ENCODE measurements around the gene KIAA2012.

DNA sequence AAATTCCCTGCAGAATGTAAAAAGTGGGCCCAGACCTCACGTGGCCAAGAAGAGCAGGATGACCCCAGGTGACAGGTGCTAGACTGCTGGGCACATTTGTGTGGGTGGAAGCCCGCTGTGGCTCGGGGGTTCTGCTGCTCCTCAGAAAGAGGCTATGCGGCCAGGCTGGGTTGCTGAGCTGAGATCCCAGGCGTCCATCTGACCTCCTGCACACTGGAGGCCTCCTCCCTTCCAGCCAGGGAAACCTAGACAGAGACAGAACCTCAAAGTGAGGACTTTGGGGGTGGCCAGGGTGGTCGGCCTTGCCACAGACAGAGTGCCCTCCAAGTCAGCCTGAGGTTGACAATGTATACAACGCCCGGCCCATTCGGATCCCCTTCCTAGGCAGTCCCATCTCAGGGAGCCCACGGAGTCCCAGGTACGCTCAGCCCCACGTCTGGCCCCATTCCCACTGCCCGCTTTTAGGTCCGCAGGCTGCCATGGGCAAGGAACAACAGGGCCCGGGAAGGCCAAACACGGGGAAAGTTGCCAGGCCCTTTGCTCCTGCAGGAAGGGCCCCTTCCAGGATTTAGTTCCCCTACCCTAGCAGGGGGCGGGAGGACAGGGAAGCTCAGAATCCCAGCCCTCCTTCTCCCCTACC lies 75.6 kb downstream of the KIAA2012 start:
- TF ChIP-seq, protein P1, sequence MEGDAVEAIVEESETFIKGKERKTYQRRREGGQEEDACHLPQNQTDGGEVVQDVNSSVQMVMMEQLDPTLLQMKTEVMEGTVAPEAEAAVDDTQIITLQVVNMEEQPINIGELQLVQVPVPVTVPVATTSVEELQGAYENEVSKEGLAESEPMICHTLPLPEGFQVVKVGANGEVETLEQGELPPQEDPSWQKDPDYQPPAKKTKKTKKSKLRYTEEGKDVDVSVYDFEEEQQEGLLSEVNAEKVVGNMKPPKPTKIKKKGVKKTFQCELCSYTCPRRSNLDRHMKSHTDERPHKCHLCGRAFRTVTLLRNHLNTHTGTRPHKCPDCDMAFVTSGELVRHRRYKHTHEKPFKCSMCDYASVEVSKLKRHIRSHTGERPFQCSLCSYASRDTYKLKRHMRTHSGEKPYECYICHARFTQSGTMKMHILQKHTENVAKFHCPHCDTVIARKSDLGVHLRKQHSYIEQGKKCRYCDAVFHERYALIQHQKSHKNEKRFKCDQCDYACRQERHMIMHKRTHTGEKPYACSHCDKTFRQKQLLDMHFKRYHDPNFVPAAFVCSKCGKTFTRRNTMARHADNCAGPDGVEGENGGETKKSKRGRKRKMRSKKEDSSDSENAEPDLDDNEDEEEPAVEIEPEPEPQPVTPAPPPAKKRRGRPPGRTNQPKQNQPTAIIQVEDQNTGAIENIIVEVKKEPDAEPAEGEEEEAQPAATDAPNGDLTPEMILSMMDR (conservative IDR thresholded peaks at IDR 0.05; ENCODE audit: low read depth, low read length), result no peak
- no peak for TF ChIP-seq EZH2 (IDR thresholded peaks at IDR 0.05; ENCODE audit: borderline replicate concordance, low read depth, low read length, poor library complexity, severe bottlenecking)

Data from A673 (cell line).